ENCODE results near the gene HDGF.

The HDGF gene

GRCh38 chr1:156756355-156756754, 4.9 kb upstream of the HDGF start:
- Histone ChIP-seq H3K4me1 (ENCODE audit: control insufficient read depth, low read length) (peaks cover 18% of the 10 kb centered on the region), H3K4me3 (ENCODE audit: low read length) (no peak overlapping the region), H3F3A (ENCODE audit: control insufficient read depth, insufficient read depth) (peaks cover 6% of the 10 kb centered on the region), H3K79me2 (ENCODE audit: control insufficient read depth, low read length) (peaks cover 24% of the 10 kb centered on the region), H3K4me2 (ENCODE audit: low read length) (no peak overlapping the region), H3K27me3 (ENCODE audit: control insufficient read depth, low read length) (no peaks in the 10 kb centered on the region), H4K20me1 (ENCODE audit: control insufficient read depth, insufficient read depth, low read depth, low read length) (no peaks in the 10 kb centered on the region), H3K36me3 (ENCODE audit: control insufficient read depth, low read length) (peaks cover 6% of the 10 kb centered on the region; the same call in 1 of the 2 replicates), H3K9me3 (ENCODE audit: control insufficient read depth, insufficient read depth, low read length) (no peaks in the 10 kb centered on the region), H3K9me2 (replicated peaks; ENCODE audit: control insufficient read depth, low read length) (no peaks in the 10 kb centered on the region), H3K27ac (ENCODE audit: low read depth, low read length) (no peak overlapping the region)
- TF ChIP-seq, protein P1, sequence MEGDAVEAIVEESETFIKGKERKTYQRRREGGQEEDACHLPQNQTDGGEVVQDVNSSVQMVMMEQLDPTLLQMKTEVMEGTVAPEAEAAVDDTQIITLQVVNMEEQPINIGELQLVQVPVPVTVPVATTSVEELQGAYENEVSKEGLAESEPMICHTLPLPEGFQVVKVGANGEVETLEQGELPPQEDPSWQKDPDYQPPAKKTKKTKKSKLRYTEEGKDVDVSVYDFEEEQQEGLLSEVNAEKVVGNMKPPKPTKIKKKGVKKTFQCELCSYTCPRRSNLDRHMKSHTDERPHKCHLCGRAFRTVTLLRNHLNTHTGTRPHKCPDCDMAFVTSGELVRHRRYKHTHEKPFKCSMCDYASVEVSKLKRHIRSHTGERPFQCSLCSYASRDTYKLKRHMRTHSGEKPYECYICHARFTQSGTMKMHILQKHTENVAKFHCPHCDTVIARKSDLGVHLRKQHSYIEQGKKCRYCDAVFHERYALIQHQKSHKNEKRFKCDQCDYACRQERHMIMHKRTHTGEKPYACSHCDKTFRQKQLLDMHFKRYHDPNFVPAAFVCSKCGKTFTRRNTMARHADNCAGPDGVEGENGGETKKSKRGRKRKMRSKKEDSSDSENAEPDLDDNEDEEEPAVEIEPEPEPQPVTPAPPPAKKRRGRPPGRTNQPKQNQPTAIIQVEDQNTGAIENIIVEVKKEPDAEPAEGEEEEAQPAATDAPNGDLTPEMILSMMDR (IDR thresholded peaks at IDR 0.05; ENCODE audit: low read depth, low read length, poor library complexity, severe bottlenecking): no peak
- TF ChIP-seq EZH2phosphoT487 (IDR thresholded peaks at IDR 0.05; ENCODE audit: borderline replicate concordance, low read length): no peak

GRCh38 chr1:156755527-156755950, 4.1 kb upstream of the HDGF start:
- H3K36me3 ChIP-seq (ENCODE audit: control insufficient read depth, low read length): peaks cover 13% of the 10 kb centered on the region
- peaks cover 18% of the 10 kb centered on the region for H3K4me1 ChIP-seq (ENCODE audit: control insufficient read depth, low read length)
- H3K4me2 ChIP-seq (ENCODE audit: low read length): no peak overlapping the region
- no peak overlapping the region for H3K27ac ChIP-seq (ENCODE audit: low read depth, low read length)
- H3K27me3 ChIP-seq (ENCODE audit: control insufficient read depth, low read length): no peaks in the 10 kb centered on the region
- no peaks in the 10 kb centered on the region for H3K9me3 ChIP-seq (ENCODE audit: control insufficient read depth, insufficient read depth, low read length)
- peaks cover 32% of the 10 kb centered on the region for H3K79me2 ChIP-seq (ENCODE audit: control insufficient read depth, low read length)
- H3K4me3 ChIP-seq (ENCODE audit: low read length): no peak overlapping the region
- no peaks in the 10 kb centered on the region for H4K20me1 ChIP-seq (ENCODE audit: control insufficient read depth, insufficient read depth, low read depth, low read length)
- no peaks in the 10 kb centered on the region for H3K9me2 ChIP-seq (replicated peaks; ENCODE audit: control insufficient read depth, low read length)
- peaks cover 6% of the 10 kb centered on the region for H3F3A ChIP-seq (ENCODE audit: control insufficient read depth, insufficient read depth)
- TF ChIP-seq EZH2phosphoT487 (IDR thresholded peaks at IDR 0.05; ENCODE audit: borderline replicate concordance, low read length): no peak
- TF ChIP-seq, protein P1 (IDR thresholded peaks at IDR 0.05; ENCODE audit: low read depth, low read length, poor library complexity, severe bottlenecking): no peak

DNA sequence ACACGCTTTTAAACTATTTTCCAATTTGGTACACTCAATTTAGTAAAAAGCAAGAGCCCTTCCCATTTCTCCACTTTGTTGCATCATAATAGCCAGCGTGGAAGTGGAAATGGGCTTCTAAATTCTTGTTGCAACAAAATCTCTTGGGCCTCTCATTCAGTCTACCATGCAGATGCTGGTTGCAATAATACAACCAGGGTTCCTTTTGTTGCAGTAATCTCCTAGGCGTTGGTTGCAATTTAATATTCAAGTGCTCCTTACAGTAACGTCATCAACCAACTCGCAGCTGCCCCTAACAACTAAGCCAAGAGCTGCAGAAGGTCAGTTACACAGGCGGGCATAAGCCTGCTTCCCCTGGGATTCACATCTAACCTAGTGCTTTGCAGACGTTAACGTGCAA, 2.7 kb upstream of the HDGF start:
- H3K9me2 ChIP-seq (replicated peaks; ENCODE audit: control insufficient read depth, low read length): no peaks in the 10 kb centered on the region
- H3K36me3 ChIP-seq (ENCODE audit: control insufficient read depth, low read length): peaks cover 26% of the 10 kb centered on the region
- no peaks in the 10 kb centered on the region for H3K9me3 ChIP-seq (ENCODE audit: control insufficient read depth, insufficient read depth, low read length)
- H3K27ac ChIP-seq (ENCODE audit: low read depth, low read length): no peak overlapping the region
- peaks cover 45% of the 10 kb centered on the region for H3K79me2 ChIP-seq (ENCODE audit: control insufficient read depth, low read length)
- TF ChIP-seq EZH2phosphoT487 (IDR thresholded peaks at IDR 0.05; ENCODE audit: borderline replicate concordance, low read length): no peak
- TF ChIP-seq, protein P1 (IDR thresholded peaks at IDR 0.05; ENCODE audit: low read depth, low read length, poor library complexity, severe bottlenecking): no peak
- peaks cover 5% of the 10 kb centered on the region; the same call in 1 of the 2 replicates for H4K20me1 ChIP-seq (ENCODE audit: control insufficient read depth, insufficient read depth, low read depth, low read length)
- no peaks in the 10 kb centered on the region for H3K27me3 ChIP-seq (ENCODE audit: control insufficient read depth, low read length)
- H3K4me3 ChIP-seq (ENCODE audit: low read length): no peak overlapping the region
- H3K4me1 ChIP-seq (ENCODE audit: control insufficient read depth, low read length): peaks cover 27% of the 10 kb centered on the region
- no peak overlapping the region for H3K4me2 ChIP-seq (ENCODE audit: low read length)
- peaks cover 6% of the 10 kb centered on the region for H3F3A ChIP-seq (ENCODE audit: control insufficient read depth, insufficient read depth)
